RWPE2 (cell line): ENCODE results near the gene CSGALNACT2.
A peak's percentile ranks its signal among the peaks of the same experiment; 100 is the strongest.

Experiments
- ATAC-seq: fragments of 200-7000 bp; cut with Tn5 transposase; 3 replicates; pipeline ENCODE4 v1.9.1; 2021; ENCODE audit warnings: low read depth
- DNase-seq: peaks from one replicate; pipeline ENCODE4 v3.0.0-alpha.2; 2020; ENCODE audit warnings: low spot score
- H3K27ac ChIP-seq: fragments of 450-650 bp; 2 replicates; pipeline ENCODE4 v1.5.1; 2017; ENCODE audit warnings: mild to moderate bottlenecking; ENCODE audit not compliant: poor library complexity, severe bottlenecking
- H3K27me3 ChIP-seq: fragments of 250-450 bp; sonication (Bioruptor Pico); 2 replicates; pipeline ENCODE4 v1.5.1; 2021; ENCODE audit warnings: mild to moderate bottlenecking, moderate library complexity; ENCODE audit not compliant: insufficient read depth, poor library complexity, severe bottlenecking
- H3K36me3 ChIP-seq: fragments of 250-450 bp; sonication (Bioruptor Pico); 2 replicates; pipeline ENCODE4 v1.5.1; 2020; ENCODE audit warnings: low read depth, mild to moderate bottlenecking, moderate library complexity
- H3K4me1 ChIP-seq: fragments of 250-450 bp; sonication (Bioruptor Pico); 2 replicates; pipeline ENCODE4 v1.5.1; 2021; ENCODE audit warnings: mild to moderate bottlenecking, moderate library complexity; ENCODE audit not compliant: insufficient read depth, poor library complexity, severe bottlenecking
- H3K4me3 ChIP-seq: fragments of 250-450 bp; sonication (Bioruptor Pico); 2 replicates; pipeline ENCODE4 v1.5.1; 2021; ENCODE audit warnings: mild to moderate bottlenecking, moderate library complexity; ENCODE audit not compliant: severe bottlenecking
- H3K9me3 ChIP-seq: fragments of 250-450 bp; sonication (Bioruptor Pico); 2 replicates; pipeline ENCODE4 v1.5.1; 2021; ENCODE audit warnings: mild to moderate bottlenecking, moderate library complexity; ENCODE audit not compliant: severe bottlenecking
- TF ChIP-seq, protein P1 (sequence below): fragments of 450-650 bp; IDR thresholded peaks from one replicate; pipeline ENCODE4 v1.5.1; 2017; ENCODE audit warnings: mild to moderate bottlenecking, moderate library complexity; ENCODE audit not compliant: poor library complexity, severe bottlenecking

Gene CSGALNACT2

DNA sequence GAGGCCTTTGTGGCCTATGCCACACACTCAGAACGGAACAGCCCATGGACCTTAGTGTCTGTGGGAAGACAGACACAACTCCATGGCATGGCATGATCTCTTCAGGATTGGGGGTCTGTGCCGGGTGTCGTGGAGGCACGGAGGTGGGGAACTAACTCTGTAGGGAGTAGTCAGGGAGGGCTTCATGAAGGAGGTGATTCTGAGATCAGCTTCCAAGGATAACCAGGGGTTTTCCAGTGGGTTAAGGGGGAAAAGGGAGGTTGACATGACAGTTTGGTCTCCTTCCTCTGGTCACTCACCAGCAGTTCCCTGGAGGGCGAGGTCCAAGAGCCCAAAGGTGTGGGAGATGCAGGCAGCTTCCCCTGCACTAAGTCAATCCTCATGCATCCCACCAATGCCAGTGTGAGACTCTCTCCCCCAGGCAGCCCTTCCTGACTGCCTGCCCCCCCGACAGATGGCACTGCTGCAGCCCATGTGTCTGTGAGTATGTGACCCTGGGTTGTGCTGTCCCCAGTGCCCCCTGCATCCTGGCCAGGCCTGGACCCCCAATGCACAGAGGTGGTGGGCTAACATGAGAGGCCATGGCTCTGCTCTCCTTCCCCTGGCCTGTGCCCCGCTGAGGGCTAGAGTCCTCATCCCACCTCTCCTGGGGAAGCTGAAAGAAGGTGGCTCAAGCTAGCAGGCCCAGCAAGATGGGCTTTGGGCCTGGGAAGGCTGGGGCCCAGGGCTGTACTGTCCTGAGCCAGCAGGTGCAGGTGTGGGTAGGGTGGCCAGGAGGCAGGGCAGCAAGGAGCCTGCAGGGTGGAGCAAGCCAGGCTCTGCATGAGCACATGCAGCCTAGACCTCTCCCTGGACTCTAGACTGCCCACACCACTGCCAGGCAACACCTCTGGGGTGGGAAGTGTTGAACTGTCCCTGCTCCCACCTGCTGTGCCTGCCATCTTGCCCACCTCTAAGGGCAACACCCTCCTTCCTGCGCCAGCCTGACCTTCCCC lies 88.9 kb downstream of the CSGALNACT2 start:
- H3K4me3 ChIP-seq: no peak overlapping the region
- peaks cover 25% of the 10 kb centered on the region for H3K27me3 ChIP-seq
- H3K9me3 ChIP-seq: no peaks in the 10 kb centered on the region
- H3K27ac ChIP-seq: no peak overlapping the region
- TF ChIP-seq, protein P1, sequence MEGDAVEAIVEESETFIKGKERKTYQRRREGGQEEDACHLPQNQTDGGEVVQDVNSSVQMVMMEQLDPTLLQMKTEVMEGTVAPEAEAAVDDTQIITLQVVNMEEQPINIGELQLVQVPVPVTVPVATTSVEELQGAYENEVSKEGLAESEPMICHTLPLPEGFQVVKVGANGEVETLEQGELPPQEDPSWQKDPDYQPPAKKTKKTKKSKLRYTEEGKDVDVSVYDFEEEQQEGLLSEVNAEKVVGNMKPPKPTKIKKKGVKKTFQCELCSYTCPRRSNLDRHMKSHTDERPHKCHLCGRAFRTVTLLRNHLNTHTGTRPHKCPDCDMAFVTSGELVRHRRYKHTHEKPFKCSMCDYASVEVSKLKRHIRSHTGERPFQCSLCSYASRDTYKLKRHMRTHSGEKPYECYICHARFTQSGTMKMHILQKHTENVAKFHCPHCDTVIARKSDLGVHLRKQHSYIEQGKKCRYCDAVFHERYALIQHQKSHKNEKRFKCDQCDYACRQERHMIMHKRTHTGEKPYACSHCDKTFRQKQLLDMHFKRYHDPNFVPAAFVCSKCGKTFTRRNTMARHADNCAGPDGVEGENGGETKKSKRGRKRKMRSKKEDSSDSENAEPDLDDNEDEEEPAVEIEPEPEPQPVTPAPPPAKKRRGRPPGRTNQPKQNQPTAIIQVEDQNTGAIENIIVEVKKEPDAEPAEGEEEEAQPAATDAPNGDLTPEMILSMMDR: no peak
- DNase-seq: no peak
- no peaks in the 10 kb centered on the region for H3K36me3 ChIP-seq
- no peak for ATAC-seq
- H3K4me1 ChIP-seq: no peaks in the 10 kb centered on the region

DNA sequence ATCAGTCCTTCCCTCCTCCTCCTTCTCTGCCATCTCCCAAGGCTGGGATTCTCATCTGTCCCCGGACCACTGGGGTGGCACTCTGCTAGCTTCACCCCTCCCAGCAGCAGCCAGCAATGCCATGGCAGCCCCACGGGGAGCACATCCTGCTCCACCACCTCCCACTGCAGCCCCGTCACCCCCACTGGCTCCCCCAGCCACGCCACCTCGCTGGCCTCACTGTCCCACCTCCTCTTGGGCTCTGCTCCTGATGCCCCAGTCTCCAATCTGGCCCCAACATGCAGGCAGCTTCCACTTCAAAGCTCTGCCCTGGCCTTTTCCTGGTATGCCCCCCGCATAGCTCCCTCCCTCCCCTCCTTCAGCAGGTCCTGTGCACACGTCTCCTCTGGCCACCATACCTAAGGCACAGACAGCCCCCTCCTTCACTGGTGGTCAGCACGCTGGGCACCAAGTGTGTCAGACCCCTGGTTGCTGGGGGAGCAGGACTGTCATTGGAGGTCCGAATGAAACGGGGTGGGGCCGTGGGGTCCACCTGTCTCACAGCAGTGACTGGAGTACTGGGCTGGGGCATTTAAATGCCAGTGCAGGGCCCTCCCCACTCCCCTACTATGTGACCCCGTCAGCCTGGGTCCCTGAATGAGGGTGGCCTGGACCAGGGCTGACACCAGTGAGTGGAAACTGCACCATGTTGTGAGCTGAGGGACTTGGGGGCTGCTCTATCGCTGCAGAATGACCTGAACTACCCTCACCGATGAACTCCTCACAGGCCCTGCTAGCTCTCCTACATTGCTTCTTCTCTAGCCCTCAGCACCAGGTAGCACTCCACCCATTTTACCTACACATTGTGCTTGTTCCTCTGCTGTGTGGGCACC lies 89.9 kb downstream of the CSGALNACT2 start:
- Histone ChIP-seq H3K9me3 (no peaks in the 10 kb centered on the region), H3K27me3 (peaks cover 25% of the 10 kb centered on the region), H3K4me1 (no peaks in the 10 kb centered on the region), H3K36me3 (no peaks in the 10 kb centered on the region), H3K4me3 (no peak overlapping the region), H3K27ac (no peak overlapping the region)
- no peak for ATAC-seq
- DNase-seq: no peak
- TF ChIP-seq, protein P1: no peak

DNA sequence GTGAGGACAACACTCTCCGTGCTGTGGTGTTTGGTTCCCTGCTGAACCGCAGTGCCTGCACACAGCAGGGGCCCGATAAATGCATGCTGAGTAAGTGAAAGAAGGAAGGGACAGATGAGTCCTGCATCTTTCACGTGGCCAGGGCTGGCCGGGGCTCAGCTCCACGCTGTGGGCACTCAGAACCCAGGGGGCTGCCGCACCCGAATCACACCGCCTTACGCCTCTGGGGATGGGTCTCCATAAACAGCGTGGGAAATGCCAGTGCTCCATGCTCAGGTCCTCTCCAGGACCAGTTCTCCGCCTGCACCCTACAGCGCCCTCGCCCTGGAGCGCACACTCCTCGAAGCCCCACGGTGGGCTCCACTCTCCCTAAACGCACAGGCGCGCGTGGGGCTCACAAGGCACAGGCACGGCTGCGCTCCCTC lies 90.5 kb downstream of the CSGALNACT2 start:
- DNase-seq: no peak
- no peaks in the 10 kb centered on the region for H3K9me3 ChIP-seq
- peaks cover 25% of the 10 kb centered on the region for H3K27me3 ChIP-seq
- TF ChIP-seq, protein P1: no peak
- no peak overlapping the region for H3K4me3 ChIP-seq
- no peak for ATAC-seq
- no peaks in the 10 kb centered on the region for H3K36me3 ChIP-seq
- H3K4me1 ChIP-seq: no peaks in the 10 kb centered on the region
- H3K27ac ChIP-seq: no peak overlapping the region

GRCh38 chr10:43229208-43230061 lies 91.2 kb downstream of the CSGALNACT2 start:
- peak overlapping the region; percentile 36 for H3K4me3 ChIP-seq

More at GRCh38 chr10:43229208-43230061, 91.2 kb downstream of the CSGALNACT2 start:
- TF ChIP-seq, protein P1: no peak
- Histone ChIP-seq H3K9me3 (no peaks in the 10 kb centered on the region), H3K27me3 (peaks cover 25% of the 10 kb centered on the region), H3K27ac (no peak overlapping the region), H3K36me3 (no peaks in the 10 kb centered on the region), H3K4me1 (no peaks in the 10 kb centered on the region)
- DNase-seq (peak; percentile 47), ATAC-seq (peak; percentile 66)
